Dendritic cell treated with granulocyte-macrophage colony-stimulating factor and Interleukin-4, amounts not matched to agents 40 ng/mL and 50 ng/mL, for 4 days (primary cell): ENCODE measurements around the gene GAGE12C.
"Not testable (repeated sequence)": the region's sequence is repeated elsewhere in the genome, so short reads cannot be mapped to it uniquely, and the experiment has no call there.

Source experiments
- H3K27ac Mint-ChIP-seq: one replicate; pipeline ENCODE4 v1.8.0; 2022; ENCODE audit warnings: mild to moderate bottlenecking, mixed read lengths
- H3K27me3 Mint-ChIP-seq: one replicate; pipeline ENCODE4 v1.8.0; 2022; ENCODE audit warnings: mild to moderate bottlenecking, mixed read lengths
- H3K36me3 Mint-ChIP-seq: one replicate; pipeline ENCODE4 v1.8.0; 2022; ENCODE audit warnings: low read depth, mixed read lengths
- H3K4me1 Mint-ChIP-seq: one replicate; pipeline ENCODE4 v1.8.0; 2022; ENCODE audit warnings: low read depth, mixed read lengths
- H3K4me3 Mint-ChIP-seq: one replicate; pipeline ENCODE4 v1.8.0; 2022; ENCODE audit warnings: mild to moderate bottlenecking, moderate library complexity, mixed read lengths
- H3K9me3 Mint-ChIP-seq: one replicate; pipeline ENCODE4 v1.8.0; 2022; ENCODE audit warnings: mixed read lengths
- intact Hi-C: fragments of 100-400 bp; cut with micrococcal nuclease; formaldehyde crosslinking; loops from one replicate; pipeline ENCODE4 v1.15.0; 2022

GAGE12C gene, protein sequence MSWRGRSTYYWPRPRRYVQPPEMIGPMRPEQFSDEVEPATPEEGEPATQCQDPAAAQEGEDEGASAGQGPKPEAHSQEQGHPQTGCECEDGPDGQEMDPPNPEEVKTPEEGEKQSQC

DNA sequence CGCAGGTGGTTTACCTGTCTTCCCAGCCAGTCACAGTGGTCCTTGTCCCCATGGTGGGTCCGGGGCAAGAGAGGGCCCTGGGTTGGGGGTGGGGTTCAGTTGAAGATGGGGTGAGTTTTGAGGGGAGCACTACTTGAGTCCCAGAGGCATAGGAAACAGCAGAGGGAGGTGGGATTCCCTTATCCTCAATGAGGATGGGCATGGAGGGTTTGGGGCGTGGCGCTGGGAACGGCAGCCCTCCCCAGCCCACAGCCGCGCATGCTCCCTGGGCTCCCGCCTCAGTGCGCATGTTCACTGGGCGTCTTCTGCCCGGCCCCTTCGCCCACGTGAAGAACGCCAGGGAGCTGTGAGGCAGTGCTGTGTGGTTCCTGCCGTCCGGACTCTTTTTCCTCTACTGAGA, at the start of gene GAGE12C:
Gene GAGE12C (plus strand): TSS at position 301 of the 400 bp plus-strand sequence. CDS start 1,155 bp downstream, outside the sequence.
- H3K36me3 Mint-ChIP-seq, H3K27me3 Mint-ChIP-seq, intact Hi-C loops, H3K9me3 Mint-ChIP-seq, H3K27ac Mint-ChIP-seq, H3K4me1 Mint-ChIP-seq, H3K4me3 Mint-ChIP-seq: not testable (repeated sequence)

DNA sequence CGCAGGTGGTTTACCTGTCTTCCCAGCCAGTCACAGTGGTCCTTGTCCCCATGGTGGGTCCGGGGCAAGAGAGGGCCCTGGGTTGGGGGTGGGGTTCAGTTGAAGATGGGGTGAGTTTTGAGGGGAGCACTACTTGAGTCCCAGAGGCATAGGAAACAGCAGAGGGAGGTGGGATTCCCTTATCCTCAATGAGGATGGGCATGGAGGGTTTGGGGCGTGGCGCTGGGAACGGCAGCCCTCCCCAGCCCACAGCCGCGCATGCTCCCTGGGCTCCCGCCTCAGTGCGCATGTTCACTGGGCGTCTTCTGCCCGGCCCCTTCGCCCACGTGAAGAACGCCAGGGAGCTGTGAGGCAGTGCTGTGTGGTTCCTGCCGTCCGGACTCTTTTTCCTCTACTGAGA, 9.5 kb downstream of the GAGE12C start, which contains the start of gene GAGE12D:
Gene GAGE12D (plus strand): TSS at position 301 of the 400 bp plus-strand sequence. CDS start 1,155 bp downstream, outside the sequence.
- H3K9me3 Mint-ChIP-seq, H3K4me3 Mint-ChIP-seq, H3K4me1 Mint-ChIP-seq, H3K36me3 Mint-ChIP-seq, H3K27me3 Mint-ChIP-seq, H3K27ac Mint-ChIP-seq, intact Hi-C loops: not testable (repeated sequence)

DNA sequence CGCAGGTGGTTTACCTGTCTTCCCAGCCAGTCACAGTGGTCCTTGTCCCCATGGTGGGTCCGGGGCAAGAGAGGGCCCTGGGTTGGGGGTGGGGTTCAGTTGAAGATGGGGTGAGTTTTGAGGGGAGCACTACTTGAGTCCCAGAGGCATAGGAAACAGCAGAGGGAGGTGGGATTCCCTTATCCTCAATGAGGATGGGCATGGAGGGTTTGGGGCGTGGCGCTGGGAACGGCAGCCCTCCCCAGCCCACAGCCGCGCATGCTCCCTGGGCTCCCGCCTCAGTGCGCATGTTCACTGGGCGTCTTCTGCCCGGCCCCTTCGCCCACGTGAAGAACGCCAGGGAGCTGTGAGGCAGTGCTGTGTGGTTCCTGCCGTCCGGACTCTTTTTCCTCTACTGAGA, 19.0 kb downstream of the GAGE12C start, which contains the start of gene GAGE12E:
Gene GAGE12E (plus strand): TSS at position 301 of the 400 bp plus-strand sequence. CDS start 1,155 bp downstream, outside the sequence.
- H3K27me3 Mint-ChIP-seq, H3K36me3 Mint-ChIP-seq, H3K9me3 Mint-ChIP-seq, H3K4me1 Mint-ChIP-seq, intact Hi-C loops, H3K4me3 Mint-ChIP-seq, H3K27ac Mint-ChIP-seq: not testable (repeated sequence)

DNA sequence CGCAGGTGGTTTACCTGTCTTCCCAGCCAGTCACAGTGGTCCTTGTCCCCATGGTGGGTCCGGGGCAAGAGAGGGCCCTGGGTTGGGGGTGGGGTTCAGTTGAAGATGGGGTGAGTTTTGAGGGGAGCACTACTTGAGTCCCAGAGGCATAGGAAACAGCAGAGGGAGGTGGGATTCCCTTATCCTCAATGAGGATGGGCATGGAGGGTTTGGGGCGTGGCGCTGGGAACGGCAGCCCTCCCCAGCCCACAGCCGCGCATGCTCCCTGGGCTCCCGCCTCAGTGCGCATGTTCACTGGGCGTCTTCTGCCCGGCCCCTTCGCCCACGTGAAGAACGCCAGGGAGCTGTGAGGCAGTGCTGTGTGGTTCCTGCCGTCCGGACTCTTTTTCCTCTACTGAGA, 28.6 kb downstream of the GAGE12C start, which contains the start of gene GAGE12F:
Gene GAGE12F (plus strand): TSS at position 301 of the 400 bp plus-strand sequence. CDS start 1,155 bp downstream, outside the sequence.
- H3K36me3 Mint-ChIP-seq, H3K4me3 Mint-ChIP-seq, intact Hi-C loops, H3K27ac Mint-ChIP-seq, H3K27me3 Mint-ChIP-seq, H3K4me1 Mint-ChIP-seq, H3K9me3 Mint-ChIP-seq: not testable (repeated sequence)

DNA sequence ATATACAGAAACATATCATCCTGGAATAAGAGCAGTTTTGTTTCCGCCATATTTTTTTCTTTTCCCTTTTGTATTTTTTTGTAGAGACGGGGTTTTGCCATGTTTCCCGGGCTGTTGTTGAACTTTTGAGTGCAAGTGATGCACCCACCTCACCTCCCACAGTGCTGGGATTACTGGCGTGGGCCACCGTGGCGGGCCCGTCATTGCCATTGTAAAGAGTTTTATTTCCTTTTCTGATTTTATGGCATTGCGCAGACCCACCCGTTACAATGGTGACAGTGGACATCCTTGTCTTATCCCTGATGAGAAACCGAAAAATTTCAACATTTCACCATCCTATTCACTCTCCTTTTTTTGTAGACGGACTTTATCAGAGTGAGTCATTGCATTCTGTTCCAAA, 36.8 kb downstream of the GAGE12C start:
- H3K36me3 Mint-ChIP-seq, H3K4me3 Mint-ChIP-seq, H3K4me1 Mint-ChIP-seq, H3K9me3 Mint-ChIP-seq, intact Hi-C loops, H3K27me3 Mint-ChIP-seq, H3K27ac Mint-ChIP-seq: not testable (repeated sequence)

DNA sequence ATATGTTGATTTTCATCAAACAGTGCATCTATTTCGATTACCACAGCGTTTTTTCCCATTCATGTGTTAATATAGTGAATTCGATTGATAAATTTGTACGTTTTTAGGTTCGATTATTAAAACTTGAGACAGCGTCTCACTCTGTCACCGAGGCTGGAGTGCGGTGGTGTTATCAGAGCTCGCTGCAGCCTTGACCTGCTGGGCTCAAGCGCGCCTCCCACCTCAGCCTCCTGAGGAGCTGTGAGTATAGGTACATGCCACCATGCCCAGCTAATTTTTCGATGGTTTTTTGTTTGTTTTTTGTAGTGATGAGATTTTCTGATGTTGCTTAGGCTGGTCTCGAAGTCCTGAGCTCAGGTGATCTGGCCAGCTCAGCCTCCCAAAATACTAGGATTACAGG, 37.2 kb downstream of the GAGE12C start:
- H3K4me3 Mint-ChIP-seq, intact Hi-C loops, H3K27me3 Mint-ChIP-seq, H3K27ac Mint-ChIP-seq, H3K4me1 Mint-ChIP-seq, H3K9me3 Mint-ChIP-seq, H3K36me3 Mint-ChIP-seq: not testable (repeated sequence)

DNA sequence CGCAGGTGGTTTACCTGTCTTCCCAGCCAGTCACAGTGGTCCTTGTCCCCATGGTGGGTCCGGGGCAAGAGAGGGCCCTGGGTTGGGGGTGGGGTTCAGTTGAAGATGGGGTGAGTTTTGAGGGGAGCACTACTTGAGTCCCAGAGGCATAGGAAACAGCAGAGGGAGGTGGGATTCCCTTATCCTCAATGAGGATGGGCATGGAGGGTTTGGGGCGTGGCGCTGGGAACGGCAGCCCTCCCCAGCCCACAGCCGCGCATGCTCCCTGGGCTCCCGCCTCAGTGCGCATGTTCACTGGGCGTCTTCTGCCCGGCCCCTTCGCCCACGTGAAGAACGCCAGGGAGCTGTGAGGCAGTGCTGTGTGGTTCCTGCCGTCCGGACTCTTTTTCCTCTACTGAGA, 38.1 kb downstream of the GAGE12C start, which contains the start of gene GAGE12G:
Gene GAGE12G (plus strand): TSS at position 301 of the 400 bp plus-strand sequence. CDS start 1,155 bp downstream, outside the sequence.
- H3K4me3 Mint-ChIP-seq, H3K36me3 Mint-ChIP-seq, H3K27me3 Mint-ChIP-seq, H3K4me1 Mint-ChIP-seq, H3K9me3 Mint-ChIP-seq, intact Hi-C loops, H3K27ac Mint-ChIP-seq: not testable (repeated sequence)

DNA sequence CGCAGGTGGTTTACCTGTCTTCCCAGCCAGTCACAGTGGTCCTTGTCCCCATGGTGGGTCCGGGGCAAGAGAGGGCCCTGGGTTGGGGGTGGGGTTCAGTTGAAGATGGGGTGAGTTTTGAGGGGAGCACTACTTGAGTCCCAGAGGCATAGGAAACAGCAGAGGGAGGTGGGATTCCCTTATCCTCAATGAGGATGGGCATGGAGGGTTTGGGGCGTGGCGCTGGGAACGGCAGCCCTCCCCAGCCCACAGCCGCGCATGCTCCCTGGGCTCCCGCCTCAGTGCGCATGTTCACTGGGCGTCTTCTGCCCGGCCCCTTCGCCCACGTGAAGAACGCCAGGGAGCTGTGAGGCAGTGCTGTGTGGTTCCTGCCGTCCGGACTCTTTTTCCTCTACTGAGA, 47.7 kb downstream of the GAGE12C start, which contains the start of gene GAGE12H:
Gene GAGE12H (plus strand): TSS at position 301 of the 400 bp plus-strand sequence. CDS start 1,155 bp downstream, outside the sequence.
- intact Hi-C loops, H3K4me1 Mint-ChIP-seq, H3K27ac Mint-ChIP-seq, H3K4me3 Mint-ChIP-seq, H3K9me3 Mint-ChIP-seq, H3K27me3 Mint-ChIP-seq, H3K36me3 Mint-ChIP-seq: not testable (repeated sequence)
